K562 (cell line): ENCODE data around the gene MOK. TPM values are rescaled to one million over a fixed set of nuclear protein-coding genes. Genes with fewer than 3 reads are reported as not detected.

Experiments used
- ATAC-seq: fragments of 200-7000 bp; cut with Tn5 transposase; 3 replicates; pipeline ENCODE4 v1.9.1; 2020; ENCODE audit warnings: moderate library complexity
- BruUV-seq: library from RNA; stranded (reverse); fragments of 400-500 nt; replicated peaks from 2 replicates; lab custom pipeline; 2021; lab: Mats Ljungman, UMichigan
- CTCF ChIA-PET: fragments of 300-600 bp; formaldehyde crosslinking; extraction: SDS; loops from one replicate; lab custom pipeline; 2021; ENCODE audit warnings: low intra/inter-chr PET ratio; lab: Yijun Ruan, JAX
- POLR2A ChIA-PET: fragments of 300-600, 350-650 bp; sonication (Branson Sonifier 250); formaldehyde crosslinking; extraction: SDS; loops from one replicate; lab custom pipeline; 2021; ENCODE audit warnings: antibody characterized with exemption, inconsistent platforms; lab: Yijun Ruan, JAX
- DNase-seq, 4 experiments: peaks; one replicate each; pipeline versions ENCODE4 v3.0.0 to v3.0.0-alpha.2; 2011 to 2018; ENCODE audit warnings: low spot score in 3 of 4, mixed read lengths in 3 of 4; ENCODE audit errors: extremely low read depth in 1 of 4
- FAIRE-seq: peaks from 2 replicates; lab custom pipeline; 2011; peaks lifted over from hg19 to GRCh38; lab: Jason Lieb, UNC
- H2AFZ ChIP-seq: 2 replicates; pipeline ENCODE4 v1.6.0; 2011; ENCODE audit warnings: low read depth, low read length, control low read depth, inconsistent platforms
- H3K27ac ChIP-seq: fragments of 200-600 bp; 3 replicates; pipeline ENCODE4 v1.8.0; 2011; ENCODE audit warnings: low read depth, mild to moderate bottlenecking, control low read depth, inconsistent platforms, low read length, moderate library complexity, mixed read lengths; ENCODE audit errors: extremely low read depth
- H3K27me3 ChIP-seq, 2 experiments: fragments of 300-600 bp in 1 of 2; 2 replicates in 1 of 2; 3 replicates in 1 of 2; pipeline versions ENCODE4 v1.6.0 to v1.8.0; 2011; ENCODE audit warnings: inconsistent platforms in 2 of 2, low read length in 2 of 2, mild to moderate bottlenecking in 1 of 2, mixed read lengths in 1 of 2, moderate library complexity in 1 of 2; ENCODE audit not compliant: control insufficient read depth in 2 of 2, insufficient read depth in 2 of 2
- H3K36me3 ChIP-seq: fragments of 300-600 bp; 3 replicates; pipeline ENCODE4 v1.8.0; 2011; ENCODE audit warnings: mild to moderate bottlenecking, low read length, inconsistent platforms; ENCODE audit not compliant: control insufficient read depth, insufficient read depth
- H3K4me1 ChIP-seq, 2 experiments: fragments of 200-600 bp in 1 of 2; replicated peaks in 1 of 2; 2 replicates in 1 of 2; 3 replicates in 1 of 2; pipeline versions ENCODE4 v1.5.1 to v1.8.0; 2011; ENCODE audit warnings: inconsistent platforms in 2 of 2, low read length in 2 of 2, mild to moderate bottlenecking in 1 of 2, mixed read lengths in 1 of 2, moderate library complexity in 1 of 2; ENCODE audit not compliant: control insufficient read depth in 2 of 2, insufficient read depth in 2 of 2
- H3K4me2 ChIP-seq: 2 replicates; pipeline ENCODE4 v1.6.1; 2011; ENCODE audit warnings: low read length, control low read depth, inconsistent platforms, mixed read lengths; ENCODE audit not compliant: insufficient read depth
- H3K4me3 ChIP-seq: fragments of 200-600 bp; sonication (generic), shearing (Covaris generic); 2 replicates; pipeline ENCODE4 v1.5.1; 2016; ENCODE audit warnings: control low read depth, inconsistent platforms
- H3K79me2 ChIP-seq: fragments of 200-600 bp; 3 replicates; pipeline ENCODE4 v1.8.0; 2011; ENCODE audit warnings: low read length, inconsistent platforms; ENCODE audit not compliant: control insufficient read depth, insufficient read depth
- H3K9ac ChIP-seq, 2 experiments: 2 replicates each; pipeline versions ENCODE4 v1.6.0 to v1.6.1; 2011; ENCODE audit warnings: low read depth in 2 of 2, low read length in 2 of 2, control low read depth in 1 of 2, inconsistent platforms in 1 of 2, mild to moderate bottlenecking in 1 of 2, mixed read lengths in 1 of 2; ENCODE audit not compliant: insufficient read depth in 1 of 2
- H3K9me1 ChIP-seq: one replicate; pipeline ENCODE4 v1.6.0; 2011; ENCODE audit warnings: inconsistent platforms, mild to moderate bottlenecking, low read length, moderate library complexity; ENCODE audit not compliant: control insufficient read depth, insufficient read depth
- H3K9me3 ChIP-seq: replicated peaks from 2 replicates; pipeline ENCODE4 v1.5.1; 2011; ENCODE audit warnings: low read depth, low read length, inconsistent platforms; ENCODE audit not compliant: control insufficient read depth, insufficient read depth
- H4K20me1 ChIP-seq: replicated peaks from 2 replicates; pipeline ENCODE4 v1.6.1; 2011; ENCODE audit warnings: low read length, inconsistent platforms, mixed read lengths; ENCODE audit not compliant: control insufficient read depth, insufficient read depth
- L3MBTL2 ChIP-seq: fragments of 450-650 bp; IDR thresholded peaks from 2 replicates; pipeline ENCODE4 v1.6.1; 2016; ENCODE audit warnings: mild to moderate bottlenecking, moderate library complexity
- PURB ChIP-seq: sonication (generic); formaldehyde crosslinking; IDR thresholded peaks from 2 replicates; pipeline ENCODE4 v1.9.0; 2021; ENCODE audit warnings: low read depth, mild to moderate bottlenecking, missing genetic modification reagents
- SP1 ChIP-seq: sonication (generic); formaldehyde crosslinking; IDR thresholded peaks from 2 replicates; pipeline ENCODE4 v1.8.1; 2022; ENCODE audit warnings: mild to moderate bottlenecking, missing genetic modification reagents
- SRSF3 ChIP-seq: fragments of 200-400 bp; formaldehyde crosslinking; IDR thresholded peaks from 2 replicates; pipeline ENCODE4 v1.6.1; 2016; ENCODE audit warnings: mild to moderate bottlenecking, low read length, moderate library complexity; ENCODE audit not compliant: insufficient read depth
- WHSC1 ChIP-seq: IDR thresholded peaks from one replicate; pipeline ENCODE4 v1.6.1; 2012; ENCODE audit warnings: low read length, control low read depth, inconsistent platforms
- ZNF217 ChIP-seq: sonication (generic); formaldehyde crosslinking; IDR thresholded peaks from 2 replicates; pipeline ENCODE4 v1.8.0; 2022; ENCODE audit warnings: mild to moderate bottlenecking, missing genetic modification reagents
- ZNF583 ChIP-seq: fragments of 250-450 bp; sonication (Bioruptor Pico); IDR thresholded peaks from 2 replicates; pipeline ENCODE4 v1.4.0; 2020
- ZNF586 ChIP-seq: fragments of 450-650 bp; formaldehyde crosslinking; conservative IDR thresholded peaks from 2 replicates; pipeline ENCODE4 v1.4.0; 2020; ENCODE audit warnings: mild to moderate bottlenecking, moderate library complexity
- WGBS: fragments of 100-300 bp; shearing (Covaris generic); methylation state at CpG from one replicate; pipeline ENCODE4 v1.1.6; 2016; ENCODE audit warnings: low coverage, mixed read lengths; ENCODE audit not compliant: insufficient coverage; ENCODE audit errors: missing lambda C conversion rate; 5-methylcytosine and 5-hydroxymethylcytosine counted together
- in situ Hi-C: fragments of 300-500 bp; cut with MboI; formaldehyde crosslinking; loops from 4 replicates; pipeline ENCODE4 v1.15.0; 2018; ENCODE audit warnings: inconsistent platforms, mixed read lengths
- intact Hi-C: fragments of 100-400 bp; cut with micrococcal nuclease; formaldehyde crosslinking; loops from 2 replicates; pipeline ENCODE4 v1.14.2; 2022
- polyA plus RNA-seq, 8 experiments: library from polyadenylated mRNA; depleted of rRNA in 4 of 8; stranded (reverse) in 5 of 8; unstranded in 3 of 8; fragments of >200 nt; fragmentation: Nextera tagmentation in 2 of 8; fragmentation: Illumina TruSeq in 1 of 8; extraction: Ambion mirVana in 2 of 8; extraction: Trizol in 1 of 8; gene quantifications; 2 replicates each; pipeline versions ENCODE4 v1.2.1 to v1.2.3, GENCODE V29; 2011 to 2014; ENCODE audit warnings: inconsistent platforms in 1 of 8, missing spikeins in 1 of 8
- total RNA-seq, 7 experiments: library from RNA; depleted of rRNA in 6 of 7; stranded (reverse); fragments of >200 nt in 6 of 7; fragmentation: Illumina TruSeq in 2 of 7; extraction: Trizol in 2 of 7; gene quantifications; 2 replicates each; pipeline versions ENCODE4 v1.2.1 to v1.2.3, GENCODE V29; 2011 to 2021; ENCODE audit warnings: low replicate concordance in 1 of 7
- TF ChIP-seq, protein P1 (sequence below): fragments of 250-450 bp; sonication (Bioruptor Pico); IDR thresholded peaks from 2 replicates; pipeline ENCODE4 v1.8.0; 2022; ENCODE audit warnings: inconsistent platforms
- TF ChIP-seq, protein P2 (sequence below): fragments of 450-650 bp; formaldehyde crosslinking; IDR thresholded peaks from 2 replicates; pipeline ENCODE4 v1.4.0; 2020; ENCODE audit warnings: mild to moderate bottlenecking, moderate library complexity

MOK gene
- total and polyA plus RNA-seq, 9 of the 15 experiments (the other 6 are each of a cell fraction or from before 2014, with no cell fraction given), result 1.3 to 8.4 (median 5.3) TPM

- no peak overlapping the region for H2AFZ ChIP-seq
- H3K27ac ChIP-seq, result no peak overlapping the region
- ATAC-seq (no peak), DNase-seq (no peak), FAIRE-seq (no peak)
- no peaks in the 10 kb centered on the region for H3K9me3 ChIP-seq
- TF ChIP-seq ZNF586 (CRISPR knock-in tag) (no peak), PURB (CRISPR knock-in tag) (no peak)
- TF ChIP-seq, protein P1, sequence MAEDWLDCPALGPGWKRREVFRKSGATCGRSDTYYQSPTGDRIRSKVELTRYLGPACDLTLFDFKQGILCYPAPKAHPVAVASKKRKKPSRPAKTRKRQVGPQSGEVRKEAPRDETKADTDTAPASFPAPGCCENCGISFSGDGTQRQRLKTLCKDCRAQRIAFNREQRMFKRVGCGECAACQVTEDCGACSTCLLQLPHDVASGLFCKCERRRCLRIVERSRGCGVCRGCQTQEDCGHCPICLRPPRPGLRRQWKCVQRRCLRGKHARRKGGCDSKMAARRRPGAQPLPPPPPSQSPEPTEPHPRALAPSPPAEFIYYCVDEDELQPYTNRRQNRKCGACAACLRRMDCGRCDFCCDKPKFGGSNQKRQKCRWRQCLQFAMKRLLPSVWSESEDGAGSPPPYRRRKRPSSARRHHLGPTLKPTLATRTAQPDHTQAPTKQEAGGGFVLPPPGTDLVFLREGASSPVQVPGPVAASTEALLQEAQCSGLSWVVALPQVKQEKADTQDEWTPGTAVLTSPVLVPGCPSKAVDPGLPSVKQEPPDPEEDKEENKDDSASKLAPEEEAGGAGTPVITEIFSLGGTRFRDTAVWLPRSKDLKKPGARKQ (CRISPR knock-in tag), result no peak
- 95% methylated on average over 6 of the region's 6 CpGs for WGBS
- no peaks in the 10 kb centered on the region; a peak in 1 of 5 replicates for H3K4me1 ChIP-seq
- H3K27me3 ChIP-seq, result no peaks in the 10 kb centered on the region
- peaks cover 4% of the 10 kb centered on the region; the same call in 1 of the 3 replicates for H3K79me2 ChIP-seq
- no peaks in the 10 kb centered on the region for H3K9me1 ChIP-seq
- in situ Hi-C loops (no loop called here), intact Hi-C loops (no loop called here)
- H4K20me1 ChIP-seq, result no peaks in the 10 kb centered on the region
- CTCF ChIA-PET, result no interaction called here
- no peak overlapping the region for H3K4me3 ChIP-seq
- no peak overlapping the region for H3K4me2 ChIP-seq
- POLR2A ChIA-PET, result no interaction called here
- BruUV-seq, result no TSS peak
- peaks cover 25% of the 10 kb centered on the region; the same call in 2 of the 3 replicates for H3K36me3 ChIP-seq
- 0 out of 4 replicates have a peak overlapping the region, but pooled peaks of 1 of the 2 experiments have one; percentile 26 for H3K9ac ChIP-seq
These were observed 101.6 kb downstream of the MOK start for GRCh38 chr14:102203382-102203781.

DNA sequence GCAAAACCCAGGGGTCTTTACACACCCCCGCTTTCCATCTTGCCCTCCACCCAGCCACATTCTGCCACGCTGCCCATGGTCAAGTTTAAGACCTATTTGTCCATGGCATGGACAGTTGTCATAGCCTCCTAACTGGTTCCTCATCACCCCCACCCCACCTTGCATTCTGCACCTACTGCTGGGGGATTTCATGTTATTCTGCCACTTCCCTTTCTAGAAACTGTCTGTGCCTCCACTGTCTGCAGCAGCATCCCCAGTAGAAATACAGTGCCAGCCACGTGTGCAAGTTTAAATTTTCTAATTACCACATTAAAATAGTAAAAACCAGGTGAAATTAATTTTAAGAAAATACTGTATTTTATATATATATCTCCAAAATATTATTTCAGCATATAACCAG, 102.0 kb downstream of the MOK start:
- Histone ChIP-seq H3K4me1 (no peaks in the 10 kb centered on the region; a peak in 1 of 5 replicates), H3K9me1 (no peaks in the 10 kb centered on the region), H3K9ac (no peak overlapping the region), H3K36me3 (peaks cover 27% of the 10 kb centered on the region; the same call in 2 of the 3 replicates), H3K4me3 (no peak overlapping the region), H3K9me3 (no peaks in the 10 kb centered on the region), H3K27me3 (no peaks in the 10 kb centered on the region), H4K20me1 (no peaks in the 10 kb centered on the region), H3K27ac (no peak overlapping the region), H3K4me2 (no peak overlapping the region), H2AFZ (no peak overlapping the region), H3K79me2 (peaks cover 4% of the 10 kb centered on the region; the same call in 1 of the 3 replicates)
- intact Hi-C loops, result no loop called here
- in situ Hi-C loops, result no loop called here
- ATAC-seq (no peak), FAIRE-seq (no peak), DNase-seq (no peak)
- no peak for TF ChIP-seq SP1 (CRISPR knock-in tag)
- no peak for TF ChIP-seq ZNF583 (CRISPR knock-in tag)
- TF ChIP-seq WHSC1, result no peak
- TF ChIP-seq SRSF3, result no peak
- no peak for TF ChIP-seq ZNF217 (CRISPR knock-in tag)
- TF ChIP-seq, protein P2, sequence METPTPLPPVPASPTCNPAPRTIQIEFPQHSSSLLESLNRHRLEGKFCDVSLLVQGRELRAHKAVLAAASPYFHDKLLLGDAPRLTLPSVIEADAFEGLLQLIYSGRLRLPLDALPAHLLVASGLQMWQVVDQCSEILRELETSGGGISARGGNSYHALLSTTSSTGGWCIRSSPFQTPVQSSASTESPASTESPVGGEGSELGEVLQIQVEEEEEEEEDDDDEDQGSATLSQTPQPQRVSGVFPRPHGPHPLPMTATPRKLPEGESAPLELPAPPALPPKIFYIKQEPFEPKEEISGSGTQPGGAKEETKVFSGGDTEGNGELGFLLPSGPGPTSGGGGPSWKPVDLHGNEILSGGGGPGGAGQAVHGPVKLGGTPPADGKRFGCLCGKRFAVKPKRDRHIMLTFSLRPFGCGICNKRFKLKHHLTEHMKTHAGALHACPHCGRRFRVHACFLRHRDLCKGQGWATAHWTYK, result no peak
- TF ChIP-seq L3MBTL2, result no peak
- ChIA-PET CTCF (no interaction called here), POLR2A (no interaction called here)
- WGBS, result 84% methylated on average over 3 of the region's 3 CpGs
- BruUV-seq, result no TSS peak
